Panc1 (cell line): ENCODE measurements around the gene PLAU.

Source experiments
- CTCF ChIP-seq: fragments of 450-650 bp; IDR thresholded peaks from 2 replicates; pipeline ENCODE4 v1.5.1; 2017; ENCODE audit warnings: mild to moderate bottlenecking
- POLR2AphosphoS5 ChIP-seq: IDR thresholded peaks from 2 replicates; pipeline ENCODE4 v1.6.1; 2012; ENCODE audit warnings: mild to moderate bottlenecking, low read depth, low read length, moderate library complexity

- TF ChIP-seq CTCF (no peak), POLR2AphosphoS5 (no peak)
Measured at GRCh38 chr10:73894245-73894971, 16.5 kb upstream of the PLAU start.
